Activated naive CD4-positive, alpha-beta T cell treated with anti-CD3 and anti-CD28 coated beads, Interleukin-2, amount 50 U/mL, for 72 hours (primary cell): ENCODE data around the gene MAPK4. TPM values are rescaled to one million over a fixed set of nuclear protein-coding genes. Genes with fewer than 3 reads are reported as not detected.
"Not testable (repeated sequence)": the region's sequence is repeated elsewhere in the genome, so short reads cannot be mapped to it uniquely, and the experiment has no call there.

Source experiments
- ATAC-seq, 2 donors: fragments of 150-1000 bp; cut with Tn5 transposase; 2 replicates each; pipeline ENCODE4 v1.10.0; 2021; ENCODE audit warnings: mild to moderate bottlenecking in 2 of 2, moderate library complexity in 2 of 2
- DNase-seq, 2 donors: peaks; one replicate each; pipeline ENCODE4 v3.0.0; 2021 to 2022; ENCODE audit warnings: low spot score in 2 of 2
- H3K27ac Mint-ChIP-seq, 2 donors: one replicate each; pipeline ENCODE4 v1.8.0; 2022; ENCODE audit warnings: mild to moderate bottlenecking in 2 of 2, mixed read lengths in 2 of 2
- H3K36me3 Mint-ChIP-seq, 2 donors: one replicate each; pipeline ENCODE4 v1.8.0; 2022; ENCODE audit warnings: mixed read lengths in 2 of 2
- H3K9me3 Mint-ChIP-seq, 2 donors: one replicate each; pipeline ENCODE4 v1.8.0; 2022; ENCODE audit warnings: mixed read lengths in 2 of 2
- total RNA-seq, 2 donors: library from RNA; stranded (reverse); gene quantifications; one replicate each; pipeline ENCODE4 v1.2.3, GENCODE V29; 2022

The MAPK4 gene
- total RNA-seq, 2 donors from 2014 or later, result not detected

GRCh38 chr18:50609171-50609570 lies 49.3 kb downstream of the MAPK4 start:
- DNase-seq, H3K36me3 Mint-ChIP-seq, H3K27ac Mint-ChIP-seq, H3K9me3 Mint-ChIP-seq, ATAC-seq: not testable (repeated sequence)

GRCh38 chr18:50610349-50610748 lies 50.5 kb downstream of the MAPK4 start:
- H3K27ac Mint-ChIP-seq, result no peak overlapping the region
- no peak for ATAC-seq

GRCh38 chr18:50611529-50611941 lies 51.6 kb downstream of the MAPK4 start:
- DNase-seq (no peak), ATAC-seq (no peak)
- Mint-ChIP-seq H3K27ac (no peak overlapping the region), H3K9me3 (peaks cover 5 to 6% of the 10 kb centered on the region in 2 donors), H3K36me3 (no peaks in the 10 kb centered on the region)

More at GRCh38 chr18:50610349-50610748, 50.5 kb downstream of the MAPK4 start:
- H3K9me3 Mint-ChIP-seq, result peaks cover 5 to 6% of the 10 kb centered on the region in 2 donors
- no peak for DNase-seq
- no peaks in the 10 kb centered on the region for H3K36me3 Mint-ChIP-seq

GRCh38 chr18:50614838-50615237 lies 55.0 kb downstream of the MAPK4 start:
- Mint-ChIP-seq H3K9me3 (peaks cover 0 to 6% of the 10 kb centered on the region in 2 donors), H3K36me3 (no peaks in the 10 kb centered on the region), H3K27ac (no peak overlapping the region)
- no peak for ATAC-seq
- no peak for DNase-seq

- Mint-ChIP-seq H3K36me3 (no peaks in the 10 kb centered on the region), H3K27ac (no peak overlapping the region), H3K9me3 (no peaks in the 10 kb centered on the region)
- ATAC-seq (no peak), DNase-seq (no peak)
Observed at GRCh38 chr18:50616484-50617048, 56.7 kb downstream of the MAPK4 start.

- Mint-ChIP-seq H3K27ac (no peak overlapping the region), H3K9me3 (no peaks in the 10 kb centered on the region), H3K36me3 (no peaks in the 10 kb centered on the region)
- ATAC-seq (no peak), DNase-seq (no peak)
Observed at GRCh38 chr18:50619861-50620275, 60.0 kb downstream of the MAPK4 start.

GRCh38 chr18:50620319-50620718 lies 60.4 kb downstream of the MAPK4 start:
- DNase-seq (no peak), ATAC-seq (no peak)
- H3K27ac Mint-ChIP-seq, result no peak overlapping the region
- H3K9me3 Mint-ChIP-seq, result no peaks in the 10 kb centered on the region
- H3K36me3 Mint-ChIP-seq, result no peaks in the 10 kb centered on the region

- no peaks in the 10 kb centered on the region for H3K9me3 Mint-ChIP-seq
- no peak for ATAC-seq
- no peaks in the 10 kb centered on the region for H3K36me3 Mint-ChIP-seq
- no peak overlapping the region for H3K27ac Mint-ChIP-seq
- no peak for DNase-seq
Observed at GRCh38 chr18:50621366-50621765, 61.5 kb downstream of the MAPK4 start.

- no peaks in the 10 kb centered on the region for H3K9me3 Mint-ChIP-seq
- no peaks in the 10 kb centered on the region for H3K36me3 Mint-ChIP-seq
- DNase-seq, result no peak
- ATAC-seq, result no peak
- no peak overlapping the region for H3K27ac Mint-ChIP-seq
Observed at GRCh38 chr18:50622320-50622719, 62.4 kb downstream of the MAPK4 start.

GRCh38 chr18:50622865-50623393 lies 63.0 kb downstream of the MAPK4 start:
- Mint-ChIP-seq H3K36me3 (no peaks in the 10 kb centered on the region), H3K27ac (no peak overlapping the region), H3K9me3 (no peaks in the 10 kb centered on the region)
- ATAC-seq (no peak), DNase-seq (no peak)

- ATAC-seq, result no peak
- no peaks in the 10 kb centered on the region for H3K36me3 Mint-ChIP-seq
- H3K9me3 Mint-ChIP-seq, result no peaks in the 10 kb centered on the region
- no peak overlapping the region for H3K27ac Mint-ChIP-seq
- no peak for DNase-seq
Observed at GRCh38 chr18:50623694-50624352, 63.9 kb downstream of the MAPK4 start.

GRCh38 chr18:50624981-50625380 lies 65.1 kb downstream of the MAPK4 start:
- no peaks in the 10 kb centered on the region for H3K9me3 Mint-ChIP-seq
- DNase-seq (no peak), ATAC-seq (no peak)

GRCh38 chr18:50626317-50626716 lies 66.4 kb downstream of the MAPK4 start:
- Mint-ChIP-seq H3K9me3 (no peaks in the 10 kb centered on the region), H3K27ac (no peak overlapping the region), H3K36me3 (no peaks in the 10 kb centered on the region)
- no peak for ATAC-seq
- no peak for DNase-seq

More at GRCh38 chr18:50624981-50625380, 65.1 kb downstream of the MAPK4 start:
- Mint-ChIP-seq H3K36me3 (no peaks in the 10 kb centered on the region), H3K27ac (peak overlapping the region in 1 of 2 donors; percentile 24)

- H3K36me3 Mint-ChIP-seq, result no peaks in the 10 kb centered on the region
- H3K27ac Mint-ChIP-seq, result peak overlapping the region in 1 of 2 donors; percentile 25
- no peak for ATAC-seq
- H3K9me3 Mint-ChIP-seq, result no peaks in the 10 kb centered on the region
- DNase-seq, result no peak
Observed at GRCh38 chr18:50627594-50628532, 68.0 kb downstream of the MAPK4 start.

- ATAC-seq (no peak), DNase-seq (no peak)
- Mint-ChIP-seq H3K9me3 (no peaks in the 10 kb centered on the region), H3K36me3 (no peaks in the 10 kb centered on the region), H3K27ac (no peak overlapping the region)
Observed at GRCh38 chr18:50628533-50628905, 68.6 kb downstream of the MAPK4 start.

GRCh38 chr18:50629148-50629631 lies 69.3 kb downstream of the MAPK4 start:
- no peak for DNase-seq

GRCh38 chr18:50630895-50631294 lies 71.0 kb downstream of the MAPK4 start:
- H3K36me3 Mint-ChIP-seq, result no peaks in the 10 kb centered on the region
- H3K27ac Mint-ChIP-seq, result no peak overlapping the region
- DNase-seq (no peak), ATAC-seq (no peak)
- H3K9me3 Mint-ChIP-seq, result no peaks in the 10 kb centered on the region

More at GRCh38 chr18:50629148-50629631, 69.3 kb downstream of the MAPK4 start:
- no peak for ATAC-seq
- H3K36me3 Mint-ChIP-seq, result no peaks in the 10 kb centered on the region
- no peaks in the 10 kb centered on the region for H3K9me3 Mint-ChIP-seq
- H3K27ac Mint-ChIP-seq, result no peak overlapping the region
